Measurements from ENCODE around the gene SKOR1. TPM values are rescaled to one million over a fixed set of nuclear protein-coding genes. Genes with fewer than 3 reads are reported as not detected.

Gene SKOR1
- total and polyA plus RNA-seq, 2 of the 8 experiments (the other 6 are each of a cell fraction or from before 2014, with no cell fraction given) = 0.03 to 0.11 TPM

DNA sequence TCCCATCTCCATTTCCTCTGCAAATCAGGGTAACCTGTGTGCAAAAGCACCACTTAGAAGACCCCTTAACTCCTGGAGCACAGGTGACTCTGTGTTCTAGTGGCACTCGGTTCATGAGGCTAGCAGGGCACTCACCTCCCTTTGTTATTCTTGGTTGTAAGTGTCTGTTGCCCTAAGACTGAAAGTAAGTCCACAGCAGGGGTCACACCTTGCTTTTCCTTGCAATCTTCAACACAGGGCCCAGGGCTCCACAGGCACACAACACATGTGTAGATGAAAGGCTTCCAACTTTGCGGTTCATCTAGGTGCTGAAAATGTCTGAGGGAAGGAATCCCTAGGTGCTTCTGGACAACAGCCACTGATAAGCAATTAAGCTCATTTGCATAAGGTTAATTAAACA, 11.6 kb downstream of the SKOR1 start:
- Histone ChIP-seq H3K27me3 (replicated peaks in 1 of 4; ENCODE audit: control insufficient read depth in 3 of 4, extremely low read depth in 1 of 4, insufficient read depth in 3 of 4, low read length in 3 of 4) (peaks cover 48 to 76% (median 69%) of the 10 kb centered on the region in 4 experiments), H3K4me1 (replicated peaks in 1 of 4; ENCODE audit: control insufficient read depth in 3 of 4, insufficient read depth in 4 of 4, low read length in 3 of 4) (peaks cover 15 to 27% (median 20%) of the 10 kb centered on the region in 4 experiments; a peak in 6 of 7 replicates)
- no peak for FAIRE-seq

More for the DNA sequence above, 11.6 kb downstream of the SKOR1 start:
- ChIA-PET CTCF (ENCODE audit: partially characterized antibody) (interaction anchor here (1.1 to 3.7 kb wide), 5 partner anchors 13 to 540 kb away, joined by 3 to 12 read pairs (median 3); no protein-coding TSS in a partner anchor), POLR2A (ENCODE audit: partially characterized antibody) (no interaction called here)
- no peak overlapping the region for H3K14ac ChIP-seq (ENCODE audit: insufficient read length)
- H2BK20ac ChIP-seq (ENCODE audit: low read length) = no peak overlapping the region
- peaks cover 30% of the 10 kb centered on the region for H3K23me2 ChIP-seq (ENCODE audit: low read depth, low read length)
- no peak overlapping the region for H3K9ac ChIP-seq (replicated peaks in 1 of 4; ENCODE audit: extremely low read depth in 1 of 4, low read depth in 3 of 4, low read length in 3 of 4)
- no peaks in the 10 kb centered on the region for H3K9me3 ChIP-seq (ENCODE audit: insufficient read depth in 2 of 2, low read depth in 1 of 2, low read length in 1 of 2)
- H3K36me3 ChIP-seq (ENCODE audit: control insufficient read depth in 2 of 4, insufficient read depth in 4 of 4, low read length in 3 of 4) = no peaks in the 10 kb centered on the region
- H2BK15ac ChIP-seq (ENCODE audit: low read length) = no peak overlapping the region
- DNase-seq (ENCODE audit: low read depth in 1 of 2, low spot score in 2 of 2) = no peak
- H2BK12ac ChIP-seq (ENCODE audit: low read depth, low read length) = no peak overlapping the region
- no peak overlapping the region for H4K91ac ChIP-seq (replicated peaks; ENCODE audit: insufficient read length, low read length)
- H2BK5ac ChIP-seq (ENCODE audit: low read depth, low read length) = no peak overlapping the region
- TF ChIP-seq EP300 (IDR thresholded peaks at IDR 0.05; ENCODE audit: borderline replicate concordance in 1 of 2, low read depth in 2 of 2, low read length in 2 of 2) (no peak), ASH2L (IDR thresholded peaks at IDR 0.05; ENCODE audit: low read length) (peak; percentile 57), RFX5 (IDR thresholded peaks at IDR 0.05; ENCODE audit: borderline replicate concordance, low read depth, low read length) (no peak)
- TF ChIP-seq, protein P1, sequence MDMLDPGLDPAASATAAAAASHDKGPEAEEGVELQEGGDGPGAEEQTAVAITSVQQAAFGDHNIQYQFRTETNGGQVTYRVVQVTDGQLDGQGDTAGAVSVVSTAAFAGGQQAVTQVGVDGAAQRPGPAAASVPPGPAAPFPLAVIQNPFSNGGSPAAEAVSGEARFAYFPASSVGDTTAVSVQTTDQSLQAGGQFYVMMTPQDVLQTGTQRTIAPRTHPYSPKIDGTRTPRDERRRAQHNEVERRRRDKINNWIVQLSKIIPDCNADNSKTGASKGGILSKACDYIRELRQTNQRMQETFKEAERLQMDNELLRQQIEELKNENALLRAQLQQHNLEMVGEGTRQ (IDR thresholded peaks at IDR 0.05; ENCODE audit: low read length) = no peak
- H3K18ac ChIP-seq (ENCODE audit: extremely low read depth, low read length) = no peak overlapping the region
- no peak overlapping the region for H4K8ac ChIP-seq (ENCODE audit: extremely low read depth, insufficient read depth, low read length)
- H4K20me1 ChIP-seq (replicated peaks in 1 of 2; ENCODE audit: control insufficient read depth in 1 of 2, insufficient read depth in 2 of 2, low read length in 2 of 2) = peaks cover 0 to 6% of the 10 kb centered on the region in 2 experiments
- H3K4ac ChIP-seq (replicated peaks; ENCODE audit: insufficient read length, low read depth, low read length) = no peak overlapping the region
- no peak overlapping the region for H3K56ac ChIP-seq (replicated peaks; ENCODE audit: insufficient read length, low read depth, low read length)
- H4K5ac ChIP-seq (ENCODE audit: insufficient read length, low read depth, low read length) = no peak overlapping the region
- no peaks in the 10 kb centered on the region for H3K79me1 ChIP-seq (ENCODE audit: low read depth, low read length)
- no peak overlapping the region for H3K27ac ChIP-seq (ENCODE audit: low read depth, low read length)
- H2AK5ac ChIP-seq (ENCODE audit: low read depth, low read length) = no peak overlapping the region
- H3K4me3 ChIP-seq (ENCODE audit: extremely low read depth in 1 of 4, insufficient read depth in 2 of 4, low read depth in 3 of 4, low read length in 4 of 4) = no peak overlapping the region; a peak in 1 of 8 replicates
- no peak overlapping the region for H2AFZ ChIP-seq (ENCODE audit: low read length)
- WGBS, 2 experiments (ENCODE audit: extremely low coverage in 1 of 2, insufficient coverage in 1 of 2, insufficient read length in 1 of 2, insufficient replicate concordance in 2 of 2, low coverage in 1 of 2, low lambda C conversion rate in 2 of 2, missing lambda C conversion rate in 1 of 2) = 40% methylated on average over 2 of the region's 2 CpGs; no CpG with 5 or more reads in 1 of the 2 experiments
- H2BK120ac ChIP-seq (replicated peaks; ENCODE audit: low read depth, low read length) = no peak overlapping the region
- no peaks in the 10 kb centered on the region for H3K79me2 ChIP-seq (ENCODE audit: control insufficient read depth in 1 of 2, insufficient read depth in 2 of 2, low read length in 2 of 2)
- H3K23ac ChIP-seq (ENCODE audit: insufficient read length) = no peak overlapping the region
- peak overlapping the region; percentile 28 to 46; a peak in 2 of 4 replicates for H3K4me2 ChIP-seq (ENCODE audit: insufficient read depth in 1 of 2, low read depth in 2 of 2, low read length in 2 of 2)
